Measurements from ENCODE around the gene GALK2.

GALK2 gene

DNA sequence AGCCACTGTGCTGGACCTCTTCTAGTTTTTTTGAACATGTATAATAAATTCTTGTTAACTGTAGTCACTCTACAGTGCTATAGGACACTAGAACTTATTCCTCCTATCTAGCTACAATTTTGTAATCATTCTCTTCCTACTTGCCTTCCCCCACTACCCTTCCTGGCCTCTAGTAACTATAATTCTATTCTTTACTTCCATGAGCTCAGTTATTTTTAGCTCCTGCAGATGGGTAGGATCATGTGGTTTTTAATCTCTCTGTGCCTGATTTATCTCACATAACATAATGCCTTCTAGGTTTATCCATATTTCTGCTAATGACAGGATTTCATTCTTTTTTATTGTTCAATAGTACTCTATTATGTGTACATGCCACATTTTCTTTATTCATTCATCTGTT, 139.8 kb downstream of the GALK2 start:
- Histone ChIP-seq H3K27me3 (ENCODE audit: insufficient read depth, low read depth) (no peaks in the 10 kb centered on the region), H2AFZ (ENCODE audit: low read depth) (no peak overlapping the region), H3K27ac (no peak overlapping the region), H3K4me1 (ENCODE audit: low read depth, poor library complexity, severe bottlenecking) (no peaks in the 10 kb centered on the region), H3K36me3 (ENCODE audit: insufficient read depth) (no peaks in the 10 kb centered on the region), H3K4me2 (no peak overlapping the region), H4K20me1 (ENCODE audit: insufficient read depth) (no peaks in the 10 kb centered on the region), H3K79me2 (ENCODE audit: insufficient read depth, low read depth) (no peaks in the 10 kb centered on the region), H3K4me3 (IDR thresholded peaks at IDR 0.05; ENCODE audit: insufficient read depth, low read depth, low read length) (no peak overlapping the region), H3K9ac (no peak overlapping the region)
- TF ChIP-seq CTCF (conservative IDR thresholded peaks at IDR 0.05; ENCODE audit: low read depth, low read length): no peak

GRCh38 chr15:49313650-49314049, 143.6 kb downstream of the GALK2 start:
- Histone ChIP-seq H3K36me3 (ENCODE audit: insufficient read depth) (no peaks in the 10 kb centered on the region), H2AFZ (ENCODE audit: low read depth) (no peak overlapping the region), H3K4me1 (ENCODE audit: low read depth, poor library complexity, severe bottlenecking) (no peaks in the 10 kb centered on the region), H3K27me3 (ENCODE audit: insufficient read depth, low read depth) (no peaks in the 10 kb centered on the region), H3K27ac (no peak overlapping the region), H3K4me3 (IDR thresholded peaks at IDR 0.05; ENCODE audit: insufficient read depth, low read depth, low read length) (no peak overlapping the region), H3K79me2 (ENCODE audit: insufficient read depth, low read depth) (no peaks in the 10 kb centered on the region), H3K4me2 (no peak overlapping the region), H4K20me1 (ENCODE audit: insufficient read depth) (no peaks in the 10 kb centered on the region), H3K9ac (no peak overlapping the region)
- no peak for TF ChIP-seq CTCF (conservative IDR thresholded peaks at IDR 0.05; ENCODE audit: low read depth, low read length)

DNA sequence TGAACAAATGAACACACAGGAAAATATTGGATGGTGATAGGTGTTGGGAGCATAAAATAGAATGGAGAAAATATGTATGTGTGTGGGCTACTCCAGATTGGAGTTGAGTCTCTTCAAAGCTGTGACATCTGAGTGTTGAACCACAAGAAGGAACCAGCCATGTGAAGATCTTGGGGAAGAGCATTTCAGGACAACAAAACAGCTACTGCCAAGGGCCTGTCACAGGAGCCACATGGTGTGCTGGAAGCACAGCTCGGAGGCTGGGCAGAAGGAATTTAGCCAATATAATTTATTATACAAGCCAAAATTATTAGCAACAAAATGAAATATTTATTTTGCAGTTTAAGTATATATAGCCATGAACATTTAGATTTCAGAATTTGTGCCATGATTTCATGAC, 144.7 kb downstream of the GALK2 start:
- Histone ChIP-seq H2AFZ (ENCODE audit: low read depth) (no peak overlapping the region), H3K36me3 (ENCODE audit: insufficient read depth) (no peaks in the 10 kb centered on the region), H3K4me2 (no peak overlapping the region), H3K4me1 (ENCODE audit: low read depth, poor library complexity, severe bottlenecking) (no peaks in the 10 kb centered on the region), H3K79me2 (ENCODE audit: insufficient read depth, low read depth) (no peaks in the 10 kb centered on the region), H3K27ac (no peak overlapping the region), H4K20me1 (ENCODE audit: insufficient read depth) (no peaks in the 10 kb centered on the region), H3K4me3 (IDR thresholded peaks at IDR 0.05; ENCODE audit: insufficient read depth, low read depth, low read length) (no peak overlapping the region), H3K27me3 (ENCODE audit: insufficient read depth, low read depth) (no peaks in the 10 kb centered on the region), H3K9ac (no peak overlapping the region)
- no peak for TF ChIP-seq CTCF (conservative IDR thresholded peaks at IDR 0.05; ENCODE audit: low read depth, low read length)

GRCh38 chr15:49315391-49315823, 145.4 kb downstream of the GALK2 start:
- H3K4me3 ChIP-seq (IDR thresholded peaks at IDR 0.05; ENCODE audit: insufficient read depth, low read depth, low read length): no peak overlapping the region
- no peak overlapping the region for H3K27ac ChIP-seq
- TF ChIP-seq CTCF (conservative IDR thresholded peaks at IDR 0.05; ENCODE audit: low read depth, low read length): no peak
- no peaks in the 10 kb centered on the region for H3K4me1 ChIP-seq (ENCODE audit: low read depth, poor library complexity, severe bottlenecking)
- H2AFZ ChIP-seq (ENCODE audit: low read depth): no peak overlapping the region
- no peaks in the 10 kb centered on the region for H4K20me1 ChIP-seq (ENCODE audit: insufficient read depth)
- no peaks in the 10 kb centered on the region for H3K36me3 ChIP-seq (ENCODE audit: insufficient read depth)
- H3K79me2 ChIP-seq (ENCODE audit: insufficient read depth, low read depth): no peaks in the 10 kb centered on the region
- no peak overlapping the region for H3K9ac ChIP-seq
- no peak overlapping the region for H3K4me2 ChIP-seq
- no peaks in the 10 kb centered on the region for H3K27me3 ChIP-seq (ENCODE audit: insufficient read depth, low read depth)

Data from KMS-11 (cell line).